Measurements from ENCODE around the gene PDE4D. TPM values are rescaled to one million over a fixed set of nuclear protein-coding genes. Genes with fewer than 3 reads are reported as not detected.

PDE4D gene
- total RNA-seq, 5 donors from 2014 or later (not counting 1 experiment from before 2014, with no cell fraction given), result 45.1 to 136 (median 64.9) TPM

DNA sequence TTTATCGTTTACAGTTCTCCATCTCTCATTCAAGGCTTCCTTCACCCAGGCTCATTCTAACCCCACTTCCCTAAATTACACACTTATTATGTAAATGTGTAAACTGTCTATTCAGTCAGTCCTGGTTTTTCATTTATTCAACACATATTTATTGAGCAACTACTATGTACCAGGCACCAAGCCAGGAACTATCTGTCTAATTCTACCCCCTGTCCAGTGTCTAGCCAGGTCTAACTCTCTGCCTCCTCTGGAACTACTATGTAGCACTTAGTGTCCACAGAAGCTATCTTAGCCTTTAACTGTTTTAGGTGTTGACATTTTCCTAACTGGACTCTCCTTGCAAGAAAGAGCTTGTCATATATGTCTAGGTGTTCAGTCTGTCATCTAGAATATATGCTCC is 56.5 kb downstream of the PDE4D start:
- CTCF ChIA-PET, result no interaction called here
- no peak overlapping the region for H3K27ac Mint-ChIP-seq
- no peak for DNase-seq
- no peaks in the 10 kb centered on the region for H3K27me3 ChIP-seq (replicated peaks in 1 of 2; ENCODE audit: control insufficient read depth in 2 of 2, extremely low read depth in 1 of 2, insufficient read depth in 2 of 2, low read length in 1 of 2)
- H3K4me3 Mint-ChIP-seq, result no peak overlapping the region
- POLR2A ChIA-PET, result no interaction called here
- ATAC-seq (replicated peaks in 1 of 4), result no peak
- H3K9me3 ChIP-seq, result no peaks in the 10 kb centered on the region
- H3K36me3 Mint-ChIP-seq, result no peaks in the 10 kb centered on the region
- no peaks in the 10 kb centered on the region for H3K4me1 Mint-ChIP-seq
- no peaks in the 10 kb centered on the region for H3K4me1 ChIP-seq (ENCODE audit: control insufficient read depth in 1 of 2, extremely low read depth in 1 of 2, insufficient read depth in 2 of 2, low read length in 2 of 2)
- H3K4me3 ChIP-seq (ENCODE audit: control insufficient read depth in 1 of 2, extremely low read depth in 1 of 2, low read length in 1 of 2), result no peak overlapping the region
- H3K36me3 ChIP-seq (ENCODE audit: control insufficient read depth in 2 of 2, extremely low read depth in 1 of 2, insufficient read depth in 1 of 2, low read length in 1 of 2), result no peaks in the 10 kb centered on the region
- peaks cover 14 to 25% of the 10 kb centered on the region in 2 donors for H3K27me3 Mint-ChIP-seq
- no CpG with 5 or more reads among the region's 1 CpG for WGBS (ENCODE audit: insufficient coverage)
- H3K9me3 Mint-ChIP-seq, result peaks cover 0 to 3% (median 0%) of the 10 kb centered on the region in 3 donors
- no peak overlapping the region for H3K27ac ChIP-seq (ENCODE audit: low read length)

DNA sequence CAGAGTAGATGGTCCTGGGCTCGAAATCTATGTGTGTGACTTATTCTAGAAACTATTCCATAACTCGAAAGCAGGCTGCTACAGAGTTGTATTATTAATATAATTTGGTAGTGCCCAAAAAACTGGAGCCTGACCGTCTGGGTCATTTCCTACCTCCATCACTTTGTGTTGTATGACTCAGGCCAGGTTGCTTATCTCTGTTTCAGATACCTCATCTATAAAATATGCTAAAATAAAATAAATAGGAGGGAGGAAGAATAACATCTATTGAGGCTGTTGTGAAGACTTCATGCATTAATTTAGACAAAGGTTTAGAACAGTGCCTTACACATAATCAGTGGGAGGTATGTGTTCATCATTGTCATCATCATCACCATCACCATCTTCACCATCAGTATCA is 57.7 kb downstream of the PDE4D start:
- Mint-ChIP-seq H3K36me3 (no peaks in the 10 kb centered on the region), H3K27ac (no peak overlapping the region), H3K27me3 (peaks cover 8 to 22% of the 10 kb centered on the region in 2 donors), H3K4me3 (no peak overlapping the region), H3K4me1 (no peaks in the 10 kb centered on the region), H3K9me3 (peaks cover 0 to 3% (median 0%) of the 10 kb centered on the region in 3 donors)
- ChIA-PET POLR2A (no interaction called here), CTCF (no interaction called here)
- Histone ChIP-seq H3K4me3 (ENCODE audit: control insufficient read depth in 1 of 2, extremely low read depth in 1 of 2, low read length in 1 of 2) (no peak overlapping the region), H3K4me1 (ENCODE audit: control insufficient read depth in 1 of 2, extremely low read depth in 1 of 2, insufficient read depth in 2 of 2, low read length in 2 of 2) (no peaks in the 10 kb centered on the region), H3K27me3 (replicated peaks in 1 of 2; ENCODE audit: control insufficient read depth in 2 of 2, extremely low read depth in 1 of 2, insufficient read depth in 2 of 2, low read length in 1 of 2) (no peaks in the 10 kb centered on the region), H3K9me3 (no peaks in the 10 kb centered on the region), H3K27ac (ENCODE audit: low read length) (no peak overlapping the region), H3K36me3 (ENCODE audit: control insufficient read depth in 2 of 2, extremely low read depth in 1 of 2, insufficient read depth in 1 of 2, low read length in 1 of 2) (no peaks in the 10 kb centered on the region)
- DNase-seq, result no peak
- ATAC-seq (replicated peaks in 1 of 4), result no peak
- WGBS (ENCODE audit: insufficient coverage), result no CpG with 5 or more reads among the region's 3 CpGs

DNA sequence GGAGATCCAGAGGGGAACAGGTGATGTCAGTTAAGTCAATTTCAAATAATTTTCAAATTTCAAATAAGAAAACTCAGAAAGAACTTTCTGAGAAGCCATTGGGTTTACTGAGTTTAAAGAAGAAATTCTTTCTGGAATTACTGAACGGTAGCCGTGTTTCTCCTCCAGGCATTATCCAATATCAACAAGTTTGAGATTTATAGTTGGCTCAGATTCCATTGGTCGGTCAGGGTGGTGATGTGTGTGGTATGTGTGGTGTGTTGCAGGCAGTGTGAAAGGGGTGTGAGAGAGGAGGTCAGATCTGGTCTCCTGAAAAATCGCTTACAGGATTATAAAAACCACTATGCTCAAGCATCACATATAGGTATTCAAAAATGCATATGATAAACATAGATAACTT is 60.1 kb downstream of the PDE4D start:
- no peaks in the 10 kb centered on the region for H3K9me3 ChIP-seq
- no peaks in the 10 kb centered on the region for H3K36me3 ChIP-seq (ENCODE audit: control insufficient read depth in 2 of 2, extremely low read depth in 1 of 2, insufficient read depth in 1 of 2, low read length in 1 of 2)
- no peaks in the 10 kb centered on the region for H3K36me3 Mint-ChIP-seq
- no peak for DNase-seq
- H3K9me3 Mint-ChIP-seq, result peaks cover 0 to 3% (median 0%) of the 10 kb centered on the region in 3 donors
- no peak overlapping the region for H3K27ac ChIP-seq (ENCODE audit: low read length)
- peaks cover 4 to 13% of the 10 kb centered on the region in 2 donors for H3K27me3 Mint-ChIP-seq
- no peak overlapping the region for H3K4me3 Mint-ChIP-seq
- no CpG with 5 or more reads among the region's 4 CpGs for WGBS (ENCODE audit: insufficient coverage)
- ATAC-seq (replicated peaks in 1 of 4), result no peak
- CTCF ChIA-PET, result no interaction called here
- H3K27me3 ChIP-seq (replicated peaks in 1 of 2; ENCODE audit: control insufficient read depth in 2 of 2, extremely low read depth in 1 of 2, insufficient read depth in 2 of 2, low read length in 1 of 2), result no peaks in the 10 kb centered on the region
- no peaks in the 10 kb centered on the region for H3K4me1 ChIP-seq (ENCODE audit: control insufficient read depth in 1 of 2, extremely low read depth in 1 of 2, insufficient read depth in 2 of 2, low read length in 2 of 2)
- POLR2A ChIA-PET, result no interaction called here
- H3K27ac Mint-ChIP-seq, result no peak overlapping the region
- no peak overlapping the region for H3K4me3 ChIP-seq (ENCODE audit: control insufficient read depth in 1 of 2, extremely low read depth in 1 of 2, low read length in 1 of 2)
- H3K4me1 Mint-ChIP-seq, result no peaks in the 10 kb centered on the region

DNA sequence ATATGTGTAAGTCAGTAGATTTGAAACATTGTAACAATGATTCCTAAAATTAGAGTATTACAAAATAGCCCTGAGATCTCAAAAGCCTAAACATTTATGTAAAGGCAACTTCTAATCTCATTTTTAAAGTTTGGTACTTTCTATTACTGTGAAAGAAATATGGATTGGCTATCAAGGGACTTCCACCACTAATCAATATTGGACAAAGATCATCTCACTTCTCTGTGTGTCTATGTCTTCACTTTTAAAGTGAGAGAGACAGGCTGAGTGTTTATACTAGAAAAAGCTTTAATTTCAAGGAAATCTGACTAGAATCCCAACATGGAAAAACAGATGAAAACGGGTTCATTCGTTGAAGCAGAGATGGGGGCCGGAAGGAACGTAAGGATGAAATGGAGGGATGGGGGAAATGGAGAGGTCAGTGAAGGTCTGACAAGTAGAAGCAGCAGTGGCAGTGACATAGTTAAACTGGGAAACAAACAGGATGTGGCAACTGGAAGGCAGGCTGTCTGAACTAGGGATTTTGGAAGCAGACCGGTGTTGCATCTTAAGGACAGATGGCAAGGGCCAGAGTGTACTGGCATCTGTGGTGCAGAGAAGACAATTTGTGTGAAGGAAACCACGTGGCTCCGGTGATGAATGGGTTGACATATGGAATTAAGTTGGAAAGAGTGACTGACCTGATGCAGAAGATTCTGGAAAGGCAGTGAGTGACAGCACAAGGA is 60.8 kb downstream of the PDE4D start:
- no peaks in the 10 kb centered on the region for H3K36me3 Mint-ChIP-seq
- Histone ChIP-seq H3K36me3 (ENCODE audit: control insufficient read depth in 2 of 2, extremely low read depth in 1 of 2, insufficient read depth in 1 of 2, low read length in 1 of 2) (no peaks in the 10 kb centered on the region), H3K4me3 (ENCODE audit: control insufficient read depth in 1 of 2, extremely low read depth in 1 of 2, low read length in 1 of 2) (no peak overlapping the region), H3K27me3 (replicated peaks in 1 of 2; ENCODE audit: control insufficient read depth in 2 of 2, extremely low read depth in 1 of 2, insufficient read depth in 2 of 2, low read length in 1 of 2) (no peaks in the 10 kb centered on the region), H3K27ac (ENCODE audit: low read length) (no peak overlapping the region), H3K4me1 (ENCODE audit: control insufficient read depth in 1 of 2, extremely low read depth in 1 of 2, insufficient read depth in 2 of 2, low read length in 2 of 2) (no peaks in the 10 kb centered on the region), H3K9me3 (no peaks in the 10 kb centered on the region)
- no peak for ATAC-seq (replicated peaks in 1 of 4)
- peaks cover 4 to 13% of the 10 kb centered on the region in 2 donors for H3K27me3 Mint-ChIP-seq
- H3K27ac Mint-ChIP-seq, result no peak overlapping the region
- no peaks in the 10 kb centered on the region for H3K4me1 Mint-ChIP-seq
- POLR2A ChIA-PET, result no interaction called here
- CTCF ChIA-PET, result no interaction called here
- H3K9me3 Mint-ChIP-seq, result peaks cover 0 to 3% (median 0%) of the 10 kb centered on the region in 3 donors
- no peak for DNase-seq
- H3K4me3 Mint-ChIP-seq, result no peak overlapping the region
- WGBS (ENCODE audit: insufficient coverage), result 86% methylated on average over 7 of the region's 7 CpGs

DNA sequence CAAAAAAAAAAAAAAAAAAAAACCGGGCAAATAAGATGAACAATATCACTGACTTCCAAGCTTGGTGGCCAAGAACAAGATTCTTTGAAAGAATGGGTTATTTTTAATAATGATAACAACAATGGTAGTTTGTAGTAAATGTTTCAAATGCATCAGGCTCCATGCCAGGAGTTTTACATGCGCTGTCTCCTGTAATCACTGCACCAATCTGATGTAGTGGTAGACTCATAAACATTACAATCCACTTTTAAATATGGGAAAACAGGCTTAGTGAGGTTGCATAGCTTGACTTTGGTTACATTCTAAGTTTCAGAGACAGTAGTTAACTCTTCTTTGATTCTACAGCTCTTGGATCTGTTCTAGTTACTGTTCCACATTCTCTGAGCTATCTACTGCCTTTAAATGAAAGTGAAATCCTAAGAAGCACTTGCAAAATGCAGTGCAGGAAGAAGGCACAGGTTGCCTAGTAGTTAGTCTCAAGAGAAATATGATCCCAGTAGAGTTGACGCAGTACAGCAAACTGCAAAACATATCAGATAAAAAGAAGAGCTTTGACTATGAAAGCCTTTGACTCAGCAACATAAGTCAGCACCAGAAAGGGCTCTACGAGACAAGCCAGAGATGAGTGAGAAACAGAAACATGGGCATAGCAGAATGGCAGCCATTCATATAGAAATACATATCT is 62.1 kb downstream of the PDE4D start:
- H3K27me3 Mint-ChIP-seq, result peaks cover 2 to 13% of the 10 kb centered on the region in 2 donors
- Histone ChIP-seq H3K9me3 (no peaks in the 10 kb centered on the region), H3K4me3 (ENCODE audit: control insufficient read depth in 1 of 2, extremely low read depth in 1 of 2, low read length in 1 of 2) (no peak overlapping the region), H3K27me3 (replicated peaks in 1 of 2; ENCODE audit: control insufficient read depth in 2 of 2, extremely low read depth in 1 of 2, insufficient read depth in 2 of 2, low read length in 1 of 2) (no peaks in the 10 kb centered on the region), H3K4me1 (ENCODE audit: control insufficient read depth in 1 of 2, extremely low read depth in 1 of 2, insufficient read depth in 2 of 2, low read length in 2 of 2) (no peaks in the 10 kb centered on the region), H3K27ac (ENCODE audit: low read length) (no peak overlapping the region), H3K36me3 (ENCODE audit: control insufficient read depth in 2 of 2, extremely low read depth in 1 of 2, insufficient read depth in 1 of 2, low read length in 1 of 2) (no peaks in the 10 kb centered on the region)
- no peaks in the 10 kb centered on the region for H3K4me1 Mint-ChIP-seq
- no peak overlapping the region for H3K27ac Mint-ChIP-seq
- H3K36me3 Mint-ChIP-seq, result no peaks in the 10 kb centered on the region
- H3K4me3 Mint-ChIP-seq, result no peak overlapping the region
- no peaks in the 10 kb centered on the region for H3K9me3 Mint-ChIP-seq
- ChIA-PET POLR2A (interaction anchor here in 1 of 2 donors (0.6 kb wide), 1 partner anchor 23 kb away, joined by 4 read pairs; no protein-coding TSS in a partner anchor), CTCF (interaction anchor here in 1 of 2 donors (0.6 kb wide), 3 partner anchors 30 to 800 kb away, joined by 3 to 7 read pairs (median 3); no protein-coding TSS in a partner anchor)
- ATAC-seq (replicated peaks in 1 of 4) (no peak), DNase-seq (no peak)
- 100% methylated on average over 1 of the region's 4 CpGs for WGBS (ENCODE audit: insufficient coverage)

DNA sequence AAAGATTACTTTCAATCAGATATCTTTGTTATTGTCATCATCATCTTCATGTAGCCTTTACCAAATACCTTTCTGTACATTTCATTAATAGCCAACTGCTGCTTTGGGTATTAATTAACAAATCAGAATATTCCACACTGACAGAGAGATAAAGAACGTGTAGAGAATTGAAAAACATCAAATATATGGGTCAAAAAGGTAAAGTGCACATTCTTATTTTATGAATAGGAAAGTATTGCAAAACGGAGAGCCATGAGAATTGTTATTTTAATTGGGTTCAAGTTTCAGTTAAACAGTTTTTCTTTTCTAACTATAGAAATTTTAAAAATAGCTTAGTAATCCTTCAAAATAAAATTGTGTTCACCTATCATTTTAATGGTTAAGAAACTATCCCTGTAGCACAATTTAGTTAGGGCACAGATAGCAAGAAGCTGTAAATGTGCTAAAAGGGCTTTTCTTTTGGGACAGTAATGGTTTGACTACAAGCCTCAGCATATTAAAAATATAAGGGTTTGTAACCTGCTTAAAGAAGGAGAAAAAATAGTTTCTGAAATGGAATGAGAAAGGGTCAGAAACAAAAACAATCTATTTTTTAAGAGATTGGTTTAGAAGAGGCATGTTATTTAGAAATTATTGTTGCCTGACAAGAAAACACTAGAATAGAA is 62.9 kb downstream of the PDE4D start:
- CTCF ChIA-PET, result interaction anchor here in 1 of 2 donors (0.6 kb wide), 1 partner anchor 800 kb away, joined by 3 read pairs; no protein-coding TSS in a partner anchor
- H3K27ac ChIP-seq (ENCODE audit: low read length), result no peak overlapping the region

More for the DNA sequence above, 62.9 kb downstream of the PDE4D start:
- peaks cover 2 to 13% of the 10 kb centered on the region in 2 donors for H3K27me3 Mint-ChIP-seq
- no peaks in the 10 kb centered on the region for H3K27me3 ChIP-seq (replicated peaks in 1 of 2; ENCODE audit: control insufficient read depth in 2 of 2, extremely low read depth in 1 of 2, insufficient read depth in 2 of 2, low read length in 1 of 2)
- no peaks in the 10 kb centered on the region for H3K36me3 Mint-ChIP-seq
- no CpG with 5 or more reads among the region's 2 CpGs for WGBS (ENCODE audit: insufficient coverage)
- H3K27ac Mint-ChIP-seq, result no peak overlapping the region
- no peaks in the 10 kb centered on the region for H3K36me3 ChIP-seq (ENCODE audit: control insufficient read depth in 2 of 2, extremely low read depth in 1 of 2, insufficient read depth in 1 of 2, low read length in 1 of 2)
- no peaks in the 10 kb centered on the region for H3K9me3 Mint-ChIP-seq
- no peaks in the 10 kb centered on the region for H3K9me3 ChIP-seq
- POLR2A ChIA-PET, result no interaction called here
- DNase-seq, result no peak
- no peaks in the 10 kb centered on the region for H3K4me1 Mint-ChIP-seq
- no peak for ATAC-seq (replicated peaks in 1 of 4)
- no peaks in the 10 kb centered on the region for H3K4me1 ChIP-seq (ENCODE audit: control insufficient read depth in 1 of 2, extremely low read depth in 1 of 2, insufficient read depth in 2 of 2, low read length in 2 of 2)
- H3K4me3 Mint-ChIP-seq, result no peak overlapping the region
- H3K4me3 ChIP-seq (ENCODE audit: control insufficient read depth in 1 of 2, extremely low read depth in 1 of 2, low read length in 1 of 2), result no peak overlapping the region
